Neural progenitor cell (in vitro differentiated cells): ENCODE data around the gene CDH23.

Source experiments
- CTCF ChIP-seq: fragments of 200-600 bp; sonication (generic); IDR thresholded peaks from 2 replicates; pipeline ENCODE4 v1.5.1; 2017; ENCODE audit warnings: antibody characterized with exemption, mild to moderate bottlenecking
- EZH2 ChIP-seq: fragments of 200-600 bp; sonication (generic); IDR thresholded peaks from 2 replicates; pipeline ENCODE4 v1.6.1; 2017; ENCODE audit warnings: antibody characterized with exemption, mild to moderate bottlenecking, moderate library complexity
- EZH2phosphoT487 ChIP-seq: fragments of 200-600 bp; sonication (generic); IDR thresholded peaks from 2 replicates; pipeline ENCODE4 v1.6.1; 2017; ENCODE audit warnings: antibody characterized with exemption

GRCh38 chr10:71351628-71352319 is 44.9 kb upstream of the CDH23 start:
- no peak for TF ChIP-seq CTCF
- TF ChIP-seq EZH2, result no peak
- TF ChIP-seq EZH2phosphoT487, result no peak
